Measurements from ENCODE around the gene ETFB. TPM values are rescaled to one million over a fixed set of nuclear protein-coding genes. Genes with fewer than 3 reads are reported as not detected.

The ETFB gene
- total and polyA plus RNA-seq, 4 donors = 129 to 713 (median 467) TPM

DNA sequence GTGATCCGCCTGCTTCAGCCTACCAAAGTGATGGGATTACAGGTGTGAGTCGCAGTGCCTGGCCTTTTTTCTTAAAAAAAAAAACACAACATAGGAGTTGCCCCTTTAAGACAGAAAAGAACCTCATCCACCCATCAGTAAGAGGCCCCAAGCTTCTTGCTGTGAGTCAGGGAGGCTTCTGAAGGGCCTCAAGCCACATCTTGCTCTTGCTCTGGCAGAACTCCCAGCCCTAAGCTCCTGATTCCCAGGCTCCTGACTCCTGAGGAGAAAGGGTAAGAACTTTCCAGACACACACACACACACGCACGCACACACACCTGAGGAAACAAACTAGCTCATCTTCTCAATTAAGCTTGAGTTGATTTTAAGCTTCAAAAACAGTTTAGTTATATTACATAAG, 6.9 kb downstream of the ETFB start (continued):
- TF ChIP-seq, protein P1, sequence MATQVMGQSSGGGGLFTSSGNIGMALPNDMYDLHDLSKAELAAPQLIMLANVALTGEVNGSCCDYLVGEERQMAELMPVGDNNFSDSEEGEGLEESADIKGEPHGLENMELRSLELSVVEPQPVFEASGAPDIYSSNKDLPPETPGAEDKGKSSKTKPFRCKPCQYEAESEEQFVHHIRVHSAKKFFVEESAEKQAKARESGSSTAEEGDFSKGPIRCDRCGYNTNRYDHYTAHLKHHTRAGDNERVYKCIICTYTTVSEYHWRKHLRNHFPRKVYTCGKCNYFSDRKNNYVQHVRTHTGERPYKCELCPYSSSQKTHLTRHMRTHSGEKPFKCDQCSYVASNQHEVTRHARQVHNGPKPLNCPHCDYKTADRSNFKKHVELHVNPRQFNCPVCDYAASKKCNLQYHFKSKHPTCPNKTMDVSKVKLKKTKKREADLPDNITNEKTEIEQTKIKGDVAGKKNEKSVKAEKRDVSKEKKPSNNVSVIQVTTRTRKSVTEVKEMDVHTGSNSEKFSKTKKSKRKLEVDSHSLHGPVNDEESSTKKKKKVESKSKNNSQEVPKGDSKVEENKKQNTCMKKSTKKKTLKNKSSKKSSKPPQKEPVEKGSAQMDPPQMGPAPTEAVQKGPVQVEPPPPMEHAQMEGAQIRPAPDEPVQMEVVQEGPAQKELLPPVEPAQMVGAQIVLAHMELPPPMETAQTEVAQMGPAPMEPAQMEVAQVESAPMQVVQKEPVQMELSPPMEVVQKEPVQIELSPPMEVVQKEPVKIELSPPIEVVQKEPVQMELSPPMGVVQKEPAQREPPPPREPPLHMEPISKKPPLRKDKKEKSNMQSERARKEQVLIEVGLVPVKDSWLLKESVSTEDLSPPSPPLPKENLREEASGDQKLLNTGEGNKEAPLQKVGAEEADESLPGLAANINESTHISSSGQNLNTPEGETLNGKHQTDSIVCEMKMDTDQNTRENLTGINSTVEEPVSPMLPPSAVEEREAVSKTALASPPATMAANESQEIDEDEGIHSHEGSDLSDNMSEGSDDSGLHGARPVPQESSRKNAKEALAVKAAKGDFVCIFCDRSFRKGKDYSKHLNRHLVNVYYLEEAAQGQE (IDR thresholded peaks at IDR 0.05) = no peak
- no peak for TF ChIP-seq RXRA (IDR thresholded peaks at IDR 0.05)

DNA sequence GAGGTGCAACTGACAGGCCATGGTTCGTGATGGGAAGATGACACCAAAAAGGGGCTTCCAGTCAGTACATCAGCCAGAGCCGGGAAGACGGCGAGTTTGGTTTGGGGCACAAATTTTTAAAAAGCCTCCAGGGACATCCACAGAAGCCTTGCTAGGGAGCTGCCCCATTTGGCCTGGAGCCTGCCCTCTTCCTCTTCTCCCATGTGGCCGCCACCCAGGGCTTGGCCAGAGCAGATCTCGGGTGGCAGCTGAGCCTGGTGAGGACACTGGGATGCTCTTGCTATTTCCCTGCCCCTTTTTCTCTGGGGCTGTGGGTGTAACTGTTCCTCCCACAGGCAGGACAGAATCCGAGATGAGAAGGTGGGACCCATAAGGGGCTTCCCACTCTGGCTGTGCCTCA, 8.2 kb downstream of the ETFB start:
- Histone ChIP-seq H3K4me3 (ENCODE audit: low read depth in 1 of 3, low read length in 3 of 3) (no peak overlapping the region), H3K9ac (ENCODE audit: low read depth in 1 of 2, low read length in 2 of 2) (no peak overlapping the region), H3K27me3 (ENCODE audit: control insufficient read depth in 4 of 4, insufficient read depth in 4 of 4, low read length in 3 of 4) (no peaks in the 10 kb centered on the region), H3K4me1 (ENCODE audit: control insufficient read depth in 4 of 4, insufficient read depth in 4 of 4, low read length in 3 of 4) (peaks cover 12 to 42% (median 21%) of the 10 kb centered on the region in 4 donors), H3K9me3 (ENCODE audit: control insufficient read depth in 4 of 4, low read length in 3 of 4) (no peaks in the 10 kb centered on the region), H3K27ac (ENCODE audit: low read depth in 1 of 2, low read length in 2 of 2) (peak overlapping the region; percentile 39 to 59), H3K36me3 (ENCODE audit: control insufficient read depth in 4 of 4, insufficient read depth in 3 of 4, low read depth in 1 of 4, low read length in 3 of 4) (peaks cover 0 to 2% (median under 1%) of the 10 kb centered on the region in 4 donors)
- DNase-seq (ENCODE audit: low spot score) = no peak
- WGBS = 79% methylated on average over 7 of the region's 7 CpGs
- no peak for TF ChIP-seq FOXA2 (IDR thresholded peaks at IDR 0.05)
- TF ChIP-seq EGR1 (IDR thresholded peaks at IDR 0.05; ENCODE audit: low read depth in 2 of 2) = no peak
- no peak for TF ChIP-seq NR2F2 (IDR thresholded peaks at IDR 0.05)
- TF ChIP-seq TAF1 (conservative IDR thresholded peaks at IDR 0.05) = no peak
- TF ChIP-seq, protein P2, sequence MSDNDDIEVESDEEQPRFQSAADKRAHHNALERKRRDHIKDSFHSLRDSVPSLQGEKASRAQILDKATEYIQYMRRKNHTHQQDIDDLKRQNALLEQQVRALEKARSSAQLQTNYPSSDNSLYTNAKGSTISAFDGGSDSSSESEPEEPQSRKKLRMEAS (IDR thresholded peaks at IDR 0.05) = no peak
- TF ChIP-seq RXRA (IDR thresholded peaks at IDR 0.05) = no peak
- no peak for TF ChIP-seq RAD21 (IDR thresholded peaks at IDR 0.05)
- TF ChIP-seq JUND (IDR thresholded peaks at IDR 0.05) = no peak
- TF ChIP-seq, protein P1 (IDR thresholded peaks at IDR 0.05) = no peak
- TF ChIP-seq, protein P3, sequence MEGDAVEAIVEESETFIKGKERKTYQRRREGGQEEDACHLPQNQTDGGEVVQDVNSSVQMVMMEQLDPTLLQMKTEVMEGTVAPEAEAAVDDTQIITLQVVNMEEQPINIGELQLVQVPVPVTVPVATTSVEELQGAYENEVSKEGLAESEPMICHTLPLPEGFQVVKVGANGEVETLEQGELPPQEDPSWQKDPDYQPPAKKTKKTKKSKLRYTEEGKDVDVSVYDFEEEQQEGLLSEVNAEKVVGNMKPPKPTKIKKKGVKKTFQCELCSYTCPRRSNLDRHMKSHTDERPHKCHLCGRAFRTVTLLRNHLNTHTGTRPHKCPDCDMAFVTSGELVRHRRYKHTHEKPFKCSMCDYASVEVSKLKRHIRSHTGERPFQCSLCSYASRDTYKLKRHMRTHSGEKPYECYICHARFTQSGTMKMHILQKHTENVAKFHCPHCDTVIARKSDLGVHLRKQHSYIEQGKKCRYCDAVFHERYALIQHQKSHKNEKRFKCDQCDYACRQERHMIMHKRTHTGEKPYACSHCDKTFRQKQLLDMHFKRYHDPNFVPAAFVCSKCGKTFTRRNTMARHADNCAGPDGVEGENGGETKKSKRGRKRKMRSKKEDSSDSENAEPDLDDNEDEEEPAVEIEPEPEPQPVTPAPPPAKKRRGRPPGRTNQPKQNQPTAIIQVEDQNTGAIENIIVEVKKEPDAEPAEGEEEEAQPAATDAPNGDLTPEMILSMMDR (IDR thresholded peaks at IDR 0.05; ENCODE audit: low read depth, low read length, missing input control) = no peak
- TF ChIP-seq SP1 (IDR thresholded peaks at IDR 0.05) = no peak

Measured in liver (tissue), 9 donors.